H1 (cell line): ENCODE results near the gene SERPINB8. TPM values are rescaled to one million over a fixed set of nuclear protein-coding genes. Genes with fewer than 3 reads are reported as not detected.

Experiments
- EZH2 ChIP-seq: fragments of 200-600 bp; sonication (generic); IDR thresholded peaks from 2 replicates; pipeline ENCODE4 v1.7.1; 2012; ENCODE audit warnings: low read depth, mild to moderate bottlenecking, moderate library complexity, low read length, inconsistent platforms; ENCODE audit not compliant: severe bottlenecking
- PHF8 ChIP-seq: fragments of 200-600 bp; sonication (generic); conservative IDR thresholded peaks from 2 replicates; pipeline ENCODE4 v1.7.1; 2012; ENCODE audit warnings: low read depth, mild to moderate bottlenecking, inconsistent platforms, low read length, moderate library complexity
- POU5F1 ChIP-seq: IDR thresholded peaks from 2 replicates; pipeline ENCODE4 v1.6.1; 2011; ENCODE audit warnings: low read depth, mild to moderate bottlenecking, low read length, moderate library complexity
- polyA plus RNA-seq, 7 experiments: library from polyadenylated mRNA; depleted of rRNA in 3 of 7; stranded (reverse) in 5 of 7; unstranded in 2 of 7; fragments of >200 nt in 5 of 7; fragments of 200-250 nt in 2 of 7; gene quantifications; 1 replicate in 5 of 7; 2 replicates in 1 of 7; 4 replicates in 1 of 7; pipeline versions ENCODE4 v1.2.1 to v1.2.3, GENCODE V29; 2011 to 2013; ENCODE audit warnings: missing spikeins in 2 of 7, mixed read lengths in 2 of 7
- total RNA-seq: library from RNA; stranded (reverse); fragmentation: NEBNext Ultra II Directional; extraction: Animal tissue kit (Norgen Biotek cat#: 25700); gene quantifications from 2 replicates; pipeline ENCODE4 v1.2.1, GENCODE V29; 2021
- TF ChIP-seq, protein P1 (sequence below), 3 experiments: IDR thresholded peaks; 1 replicate in 2 of 3; 2 replicates in 1 of 3; pipeline versions ENCODE4 v1.5.1 to v1.6.1; 2011; ENCODE audit warnings: low read length in 3 of 3, mild to moderate bottlenecking in 3 of 3, inconsistent platforms in 2 of 3, low read depth in 1 of 3, moderate library complexity in 1 of 3; ENCODE audit not compliant: insufficient read depth in 1 of 3; ENCODE audit errors: control extremely low read depth in 1 of 3

The SERPINB8 gene
- total and polyA plus RNA-seq, 2 of the 8 experiments (the other 6 are each of a cell fraction or from before 2014, with no cell fraction given) = 0.42 to 1.2 TPM

DNA sequence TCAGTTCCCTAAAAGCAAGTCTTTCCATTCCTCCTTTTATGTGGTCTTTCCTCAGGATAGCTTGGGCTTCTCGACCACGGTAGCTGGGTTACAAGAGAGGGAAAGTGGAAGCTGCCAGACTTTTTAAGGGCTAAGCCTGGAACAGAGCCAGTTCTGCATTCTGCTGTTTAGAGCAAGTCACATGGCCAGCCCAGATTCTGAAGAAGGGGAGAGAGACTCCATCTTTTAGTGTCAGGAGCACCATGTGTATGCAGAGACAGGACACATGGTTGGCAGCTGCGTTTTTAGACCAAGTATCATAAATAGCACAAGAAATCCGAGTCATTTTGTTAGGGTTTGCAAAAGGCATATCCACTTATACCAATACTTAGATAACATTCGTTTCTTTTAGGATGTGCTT lies 16.1 kb upstream of the SERPINB8 start (continued):
- TF ChIP-seq POU5F1 = no peak
- no peak for TF ChIP-seq EZH2
- TF ChIP-seq, protein P1, sequence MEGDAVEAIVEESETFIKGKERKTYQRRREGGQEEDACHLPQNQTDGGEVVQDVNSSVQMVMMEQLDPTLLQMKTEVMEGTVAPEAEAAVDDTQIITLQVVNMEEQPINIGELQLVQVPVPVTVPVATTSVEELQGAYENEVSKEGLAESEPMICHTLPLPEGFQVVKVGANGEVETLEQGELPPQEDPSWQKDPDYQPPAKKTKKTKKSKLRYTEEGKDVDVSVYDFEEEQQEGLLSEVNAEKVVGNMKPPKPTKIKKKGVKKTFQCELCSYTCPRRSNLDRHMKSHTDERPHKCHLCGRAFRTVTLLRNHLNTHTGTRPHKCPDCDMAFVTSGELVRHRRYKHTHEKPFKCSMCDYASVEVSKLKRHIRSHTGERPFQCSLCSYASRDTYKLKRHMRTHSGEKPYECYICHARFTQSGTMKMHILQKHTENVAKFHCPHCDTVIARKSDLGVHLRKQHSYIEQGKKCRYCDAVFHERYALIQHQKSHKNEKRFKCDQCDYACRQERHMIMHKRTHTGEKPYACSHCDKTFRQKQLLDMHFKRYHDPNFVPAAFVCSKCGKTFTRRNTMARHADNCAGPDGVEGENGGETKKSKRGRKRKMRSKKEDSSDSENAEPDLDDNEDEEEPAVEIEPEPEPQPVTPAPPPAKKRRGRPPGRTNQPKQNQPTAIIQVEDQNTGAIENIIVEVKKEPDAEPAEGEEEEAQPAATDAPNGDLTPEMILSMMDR (IDR thresholded peaks at IDR 0.05; ENCODE audit: control extremely low read depth in 1 of 3, insufficient read depth in 1 of 3, low read depth in 1 of 3, low read length in 3 of 3) = no peak
- no peak for TF ChIP-seq PHF8
- TF ChIP-seq, all 59 proteins: peak for 0
